Renal cortex interstitium (tissue), 11 donors: Measurements from ENCODE around the gene LGR5. TPM values are rescaled to one million over a fixed set of nuclear protein-coding genes. Genes with fewer than 3 reads are reported as not detected.
"Not testable (repeated sequence)": the region's sequence is repeated elsewhere in the genome, so short reads cannot be mapped to it uniquely, and the experiment has no call there.

Experiments used
- DNase-seq, 11 donors: peaks; one replicate each; pipeline ENCODE4 v3.0.0-alpha.2; 2013; ENCODE audit warnings: low read depth in 9 of 11, low spot score in 4 of 11; ENCODE audit errors: extremely low read depth in 1 of 11
- polyA plus RNA-seq, 3 donors: library from polyadenylated mRNA; unstranded; fragments of 120-200 nt; gene quantifications; one replicate each; pipeline ENCODE4 v1.2.1, GENCODE V29; 2013; ENCODE audit not compliant: insufficient read length in 3 of 3

LGR5 gene
- polyA plus RNA-seq, 3 donors, result 16.6 to 21.8 (median 18.4) TPM

GRCh38 chr12:71569885-71570284, 130.3 kb downstream of the LGR5 start:
- not testable (repeated sequence) for DNase-seq

GRCh38 chr12:71576496-71576895, 136.9 kb downstream of the LGR5 start:
- DNase-seq, result no peak

GRCh38 chr12:71578694-71579258, 139.2 kb downstream of the LGR5 start:
- no peak for DNase-seq

- no peak for DNase-seq
Measured at GRCh38 chr12:71581206-71581605, 141.6 kb downstream of the LGR5 start.

GRCh38 chr12:71582925-71583324, 143.3 kb downstream of the LGR5 start:
- DNase-seq, result no peak

GRCh38 chr12:71584356-71584755, 144.8 kb downstream of the LGR5 start:
- no peak for DNase-seq

GRCh38 chr12:71585218-71585617, 145.6 kb downstream of the LGR5 start:
- no peak for DNase-seq

- DNase-seq, result no peak
Measured at GRCh38 chr12:71587012-71587411, 147.4 kb downstream of the LGR5 start.

GRCh38 chr12:71589478-71589881, 149.9 kb downstream of the LGR5 start:
- DNase-seq, result peak in 1 of 11 donors; percentile 9

- no peak for DNase-seq
Measured at GRCh38 chr12:71591601-71592000, 152.0 kb downstream of the LGR5 start.

GRCh38 chr12:71592841-71593240, 153.2 kb downstream of the LGR5 start:
- no peak for DNase-seq

- no peak for DNase-seq
Measured at GRCh38 chr12:71594214-71594948, 154.8 kb downstream of the LGR5 start.

GRCh38 chr12:71599210-71599609, 159.6 kb downstream of the LGR5 start:
- DNase-seq, result no peak

GRCh38 chr12:71601546-71601945, 161.9 kb downstream of the LGR5 start:
- no peak for DNase-seq

- no peak for DNase-seq
Measured at GRCh38 chr12:71602761-71603577, 163.4 kb downstream of the LGR5 start.

GRCh38 chr12:71605039-71605438, 165.4 kb downstream of the LGR5 start:
- DNase-seq, result no peak

GRCh38 chr12:71607494-71608330, 168.1 kb downstream of the LGR5 start:
- DNase-seq, result no peak

- DNase-seq, result no peak
Measured at GRCh38 chr12:71610031-71610795, 170.6 kb downstream of the LGR5 start.

GRCh38 chr12:71621938-71622337, 182.3 kb downstream of the LGR5 start:
- no peak for DNase-seq
